ENCODE data around the gene TSGA10IP.

GRCh38 chr11:65981101-65981740 lies 35.9 kb downstream of the TSGA10IP start:
- TF ChIP-seq POLR2AphosphoS5 (IDR thresholded peaks at IDR 0.05; ENCODE audit: low read depth, low read length), result peak; percentile 7; the same call in 1 of the 2 replicates
- no peak for TF ChIP-seq SPI1 (IDR thresholded peaks at IDR 0.05; ENCODE audit: low read depth, low read length)
- TF ChIP-seq TAF1 (IDR thresholded peaks at IDR 0.05; ENCODE audit: low read depth, low read length), result no peak
- TF ChIP-seq POLR2A (IDR thresholded peaks at IDR 0.05; ENCODE audit: low read depth, low read length), result no peak; the same call in 1 of the 2 replicates
- no peak for TF ChIP-seq PAX5 (IDR thresholded peaks at IDR 0.05; ENCODE audit: insufficient read depth, low read length, severe bottlenecking)
- TF ChIP-seq POU2F2 (IDR thresholded peaks at IDR 0.05; ENCODE audit: low read depth, low read length), result no peak

All from GM12891 (cell line).